Measurements from ENCODE around the gene CYLD. TPM values are rescaled to one million over a fixed set of nuclear protein-coding genes. Genes with fewer than 3 reads are reported as not detected.

CYLD gene
- total and polyA plus RNA-seq, 2 experiments from 2014 or later = 6.9 to 30.9 TPM

GRCh38 chr16:50806099-50807062, 64.5 kb downstream of the CYLD start:
- no peaks in the 10 kb centered on the region for H3K9me3 Mint-ChIP-seq
- Histone ChIP-seq H3K79me2 (replicated peaks; ENCODE audit: insufficient read depth) (no peaks in the 10 kb centered on the region), H3K27me3 (ENCODE audit: insufficient read depth) (no peaks in the 10 kb centered on the region), H3K4me2 (peak overlapping the region; percentile 74), H3K9me2 (ENCODE audit: insufficient read depth) (no peaks in the 10 kb centered on the region), H3K4me1 (ENCODE audit: insufficient read depth) (peaks cover 7% of the 10 kb centered on the region; the same call in 1 of the 2 replicates), H4K20me1 (replicated peaks; ENCODE audit: insufficient read depth) (no peaks in the 10 kb centered on the region), H3K27ac (ENCODE audit: low read depth) (no peak overlapping the region), H2AFZ (no peak overlapping the region), H3K36me3 (ENCODE audit: insufficient read depth) (no peaks in the 10 kb centered on the region), H3F3A (replicated peaks; ENCODE audit: low read depth) (no peaks in the 10 kb centered on the region), H3K4me3 (peak overlapping the region; percentile 49)
- TF ChIP-seq CTCF (conservative IDR thresholded peaks at IDR 0.05; ENCODE audit: low read depth in 2 of 2) (peak; percentile 87 to 98), ZNF462 (CRISPR knock-in tag; IDR thresholded peaks at IDR 0.05) (no peak)
- H3K27me3 Mint-ChIP-seq (ENCODE audit: insufficient read depth, low read depth, poor library complexity) = peaks cover 16% of the 10 kb centered on the region
- H3K36me3 Mint-ChIP-seq (ENCODE audit: low read depth) = no peaks in the 10 kb centered on the region
- H3K27ac Mint-ChIP-seq = no peak overlapping the region
- DNase-seq (ENCODE audit: low spot score) = peak; percentile 94
- H3K4me1 Mint-ChIP-seq = peaks cover 20% of the 10 kb centered on the region
- peak overlapping the region; percentile 68 for H3K4me3 Mint-ChIP-seq
- peak; percentile 85 for ATAC-seq

Data from GM23338 (cell line).